HG02610 (cell line): ENCODE measurements around the gene DIP2C.
"Not testable (repeated sequence)": the region's sequence is repeated elsewhere in the genome, so short reads cannot be mapped to it uniquely, and the experiment has no call there.

Experiments
- ATAC-seq: cut with Tn5 transposase; IDR thresholded peaks from one replicate; pipeline ENCODE4 v1.9.1; 2021; ENCODE audit warnings: mild to moderate bottlenecking, moderate library complexity; ENCODE audit not compliant: unreplicated experiment

DIP2C gene

GRCh38 chr10:543862-544822 is 145.3 kb downstream of the DIP2C start:
- no peak for ATAC-seq

- ATAC-seq, result no peak
Observed at GRCh38 chr10:543131-543530, 146.3 kb downstream of the DIP2C start.

GRCh38 chr10:541750-542371 is 147.6 kb downstream of the DIP2C start:
- ATAC-seq, result no peak

- ATAC-seq, result no peak
Observed at GRCh38 chr10:541041-541440, 148.4 kb downstream of the DIP2C start.

- no peak for ATAC-seq
Observed at GRCh38 chr10:538895-539294, 150.6 kb downstream of the DIP2C start.

GRCh38 chr10:536935-537334 is 152.5 kb downstream of the DIP2C start:
- ATAC-seq, result no peak

- no peak for ATAC-seq
Observed at GRCh38 chr10:536371-536925, 153.0 kb downstream of the DIP2C start.

- no peak for ATAC-seq
Observed at GRCh38 chr10:535952-536351, 153.5 kb downstream of the DIP2C start.

GRCh38 chr10:535051-535450 is 154.4 kb downstream of the DIP2C start:
- ATAC-seq, result no peak

- ATAC-seq, result no peak
Observed at GRCh38 chr10:534047-534566, 155.4 kb downstream of the DIP2C start.

GRCh38 chr10:533611-534010 is 155.9 kb downstream of the DIP2C start:
- no peak for ATAC-seq

GRCh38 chr10:533186-533585 is 156.3 kb downstream of the DIP2C start:
- no peak for ATAC-seq

GRCh38 chr10:532331-532730 is 157.1 kb downstream of the DIP2C start:
- not testable (repeated sequence) for ATAC-seq

GRCh38 chr10:531541-531940 is 157.9 kb downstream of the DIP2C start:
- no peak for ATAC-seq

- no peak for ATAC-seq
Observed at GRCh38 chr10:530717-531116, 158.8 kb downstream of the DIP2C start.

GRCh38 chr10:529468-530230 is 159.8 kb downstream of the DIP2C start:
- no peak for ATAC-seq

- no peak for ATAC-seq
Observed at GRCh38 chr10:528173-529165, 161.0 kb downstream of the DIP2C start.

- ATAC-seq, result no peak
Observed at GRCh38 chr10:527416-527815, 162.1 kb downstream of the DIP2C start.

GRCh38 chr10:526651-527312 is 162.7 kb downstream of the DIP2C start:
- ATAC-seq, result no peak
